GM20431 (cell line): ENCODE measurements around the gene KIF13A.
"Not testable (repeated sequence)": the region's sequence is repeated elsewhere in the genome, so short reads cannot be mapped to it uniquely, and the experiment has no call there.

ENCODE experiments used
- in situ Hi-C: fragments of 300-500 bp; cut with MseI, MboI; formaldehyde crosslinking; loops from one replicate; pipeline ENCODE4 v1.15.0; 2020; ENCODE audit warnings: low sequenced_read_pairs; ENCODE audit not compliant: unreplicated experiment

KIF13A gene

GRCh38 chr6:17987447-17987696, at the start of gene KIF13A:
Gene KIF13A, minus strand, starts transcription at chr6:17987635. Its CDS starts 172 bp downstream, at chr6:17987463.
- in situ Hi-C loops = no loop called here

GRCh38 chr6:18036781-18037180, 49.3 kb upstream of the KIF13A start:
- in situ Hi-C loops = no loop called here

- in situ Hi-C loops = no loop called here
These were observed 48.0 kb upstream of the KIF13A start for GRCh38 chr6:18035330-18035854.

GRCh38 chr6:18034798-18035202, 47.4 kb upstream of the KIF13A start:
- in situ Hi-C loops = no loop called here

- in situ Hi-C loops = no loop called here
These were observed 44.3 kb upstream of the KIF13A start for GRCh38 chr6:18031680-18032256.

- in situ Hi-C loops = no loop called here
These were observed 43.8 kb upstream of the KIF13A start for GRCh38 chr6:18031189-18031588.

- in situ Hi-C loops = no loop called here
These were observed 40.9 kb upstream of the KIF13A start for GRCh38 chr6:18028332-18028731.

- in situ Hi-C loops = no loop called here
These were observed 38.2 kb upstream of the KIF13A start for GRCh38 chr6:18025596-18025995.

GRCh38 chr6:18024876-18025275, 37.4 kb upstream of the KIF13A start:
- in situ Hi-C loops = no loop called here

- in situ Hi-C loops = no loop called here
These were observed 36.5 kb upstream of the KIF13A start for GRCh38 chr6:18023891-18024290.

GRCh38 chr6:18022398-18023231, 35.2 kb upstream of the KIF13A start:
- in situ Hi-C loops = no loop called here

- in situ Hi-C loops = no loop called here
These were observed 33.9 kb upstream of the KIF13A start for GRCh38 chr6:18021166-18021850.

GRCh38 chr6:18020545-18020944, 33.1 kb upstream of the KIF13A start:
- in situ Hi-C loops = not testable (repeated sequence)

- in situ Hi-C loops = no loop called here
These were observed 32.4 kb upstream of the KIF13A start for GRCh38 chr6:18019539-18020534.

- in situ Hi-C loops = not testable (repeated sequence)
These were observed 31.7 kb upstream of the KIF13A start for GRCh38 chr6:18019133-18019532.

GRCh38 chr6:18016698-18017097, 29.3 kb upstream of the KIF13A start:
- in situ Hi-C loops = no loop called here

- in situ Hi-C loops = no loop called here
These were observed 28.7 kb upstream of the KIF13A start for GRCh38 chr6:18016133-18016532.

GRCh38 chr6:18011287-18011686, 23.9 kb upstream of the KIF13A start:
- in situ Hi-C loops = no loop called here

- in situ Hi-C loops = not testable (repeated sequence)
These were observed 23.1 kb upstream of the KIF13A start for GRCh38 chr6:18010540-18010939.
